Skin of body (tissue), 3 donors: ENCODE results near the gene ATP1A1. TPM values are rescaled to one million over a fixed set of nuclear protein-coding genes. Genes with fewer than 3 reads are reported as not detected.

Experiments used
- DNase-seq: peaks from one replicate; lab custom pipeline; 2025; lab: John Stamatoyannopoulos, UW
- small RNA-seq: library from RNA; depleted of rRNA; stranded (forward); fragments of <200 nt; gene quantifications from one replicate; pipeline ENCODE3, GENCODE V24; 2014; ENCODE audit warnings: low replicate concordance
- total RNA-seq: library from RNA; depleted of rRNA; stranded (reverse); fragments of >200 nt; gene quantifications from one replicate; pipeline ENCODE4 v1.2.3, GENCODE V29; 2014

The ATP1A1 gene
- total RNA-seq, 1 donor from 2014 or later, result 109 TPM

DNA sequence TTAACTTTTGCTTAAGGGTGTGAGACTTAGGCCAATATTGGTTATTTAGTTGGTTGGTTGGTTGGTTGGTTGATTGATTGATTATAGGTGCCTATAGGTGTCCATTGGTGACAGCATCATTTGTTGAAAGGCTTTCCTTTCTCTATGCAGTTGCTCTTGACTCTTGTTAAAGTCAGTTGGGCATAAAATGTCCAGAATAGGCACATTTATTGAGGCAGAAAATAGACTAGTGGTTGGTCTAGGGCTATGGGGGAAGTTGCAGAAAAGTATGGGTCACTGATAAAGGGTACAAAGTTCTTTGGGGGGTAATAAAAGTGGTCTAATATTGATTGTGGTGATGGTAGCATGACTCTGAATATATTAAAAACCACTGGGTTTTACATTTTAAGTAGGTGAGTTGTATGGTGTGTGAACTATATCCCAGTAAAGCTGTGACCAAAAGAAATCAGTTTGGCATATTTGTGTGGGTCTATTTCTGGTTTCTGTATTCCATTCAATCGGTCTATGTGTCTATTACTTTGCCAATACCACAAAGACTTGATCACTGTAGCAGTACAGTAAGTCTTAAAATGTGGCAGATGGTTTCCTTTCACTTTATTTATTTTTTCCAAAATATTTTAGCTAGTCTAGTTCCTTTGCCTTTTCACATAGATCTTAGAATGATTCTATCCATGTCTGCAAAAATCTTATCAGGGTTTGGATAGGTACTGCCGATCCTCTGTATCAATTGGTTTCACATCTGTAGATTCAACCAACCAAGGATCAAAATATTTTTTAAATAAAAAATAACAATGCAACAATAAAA is 63.0 kb downstream of the ATP1A1 start:
- no peak for DNase-seq

DNA sequence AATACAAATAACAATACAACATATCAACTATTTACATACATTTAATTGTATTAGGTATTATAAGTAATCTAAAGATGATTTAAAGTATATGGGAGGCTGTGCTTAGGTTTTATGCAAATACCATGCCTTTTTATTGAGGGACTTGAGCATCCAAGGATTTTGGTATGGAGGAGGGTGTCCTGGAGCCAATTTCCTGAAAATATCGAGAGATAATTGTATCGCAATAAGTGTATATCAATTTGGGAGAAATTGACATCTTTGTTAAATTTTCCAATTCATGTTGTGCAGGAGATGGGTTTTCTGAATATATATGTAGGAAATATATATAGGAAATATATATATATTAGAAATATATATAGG is 63.5 kb downstream of the ATP1A1 start:
- DNase-seq, result no peak

- no peak for DNase-seq
These were observed 66.7 kb downstream of the ATP1A1 start for GRCh38 chr1:116439701-116440100.

- no peak for DNase-seq
These were observed 67.7 kb downstream of the ATP1A1 start for GRCh38 chr1:116440731-116441130.

DNA sequence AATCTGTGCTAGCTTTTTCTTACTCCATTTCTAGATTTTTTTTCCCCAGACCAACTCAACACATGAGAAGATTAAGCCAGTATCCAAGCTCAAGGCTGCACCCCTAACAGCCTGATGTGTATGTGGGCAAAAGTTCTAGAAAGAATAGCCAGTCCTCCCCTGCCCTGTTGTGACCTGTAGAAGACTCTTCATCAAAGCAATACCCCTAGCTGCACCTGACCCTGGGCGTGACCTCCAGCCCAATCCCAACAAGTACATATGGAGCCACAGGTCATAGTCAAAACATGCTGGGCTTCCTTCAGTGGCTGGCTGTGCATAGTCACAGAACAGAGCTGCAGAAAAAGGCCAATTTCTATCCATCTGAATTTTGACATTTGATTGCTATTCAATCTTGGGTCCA is 72.5 kb downstream of the ATP1A1 start:
- DNase-seq, result no peak

DNA sequence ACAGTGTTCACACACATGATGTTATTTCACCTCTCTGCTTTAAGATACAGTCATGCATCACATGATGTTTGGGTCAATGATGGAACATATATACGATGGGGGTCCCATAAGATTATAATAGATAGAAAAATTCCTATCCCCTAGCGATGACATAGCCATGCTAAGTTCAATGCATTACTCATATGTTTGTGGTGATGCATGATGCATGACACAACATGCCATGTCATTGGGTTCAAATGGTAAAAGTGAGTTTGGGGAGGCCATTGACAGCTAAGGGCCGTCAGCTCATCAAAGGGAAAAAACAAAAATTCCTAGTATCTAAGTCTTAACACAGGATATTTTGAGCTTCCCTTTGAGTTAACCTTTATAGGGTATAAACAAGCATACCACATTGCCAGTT is 73.6 kb downstream of the ATP1A1 start:
- no peak for DNase-seq

DNA sequence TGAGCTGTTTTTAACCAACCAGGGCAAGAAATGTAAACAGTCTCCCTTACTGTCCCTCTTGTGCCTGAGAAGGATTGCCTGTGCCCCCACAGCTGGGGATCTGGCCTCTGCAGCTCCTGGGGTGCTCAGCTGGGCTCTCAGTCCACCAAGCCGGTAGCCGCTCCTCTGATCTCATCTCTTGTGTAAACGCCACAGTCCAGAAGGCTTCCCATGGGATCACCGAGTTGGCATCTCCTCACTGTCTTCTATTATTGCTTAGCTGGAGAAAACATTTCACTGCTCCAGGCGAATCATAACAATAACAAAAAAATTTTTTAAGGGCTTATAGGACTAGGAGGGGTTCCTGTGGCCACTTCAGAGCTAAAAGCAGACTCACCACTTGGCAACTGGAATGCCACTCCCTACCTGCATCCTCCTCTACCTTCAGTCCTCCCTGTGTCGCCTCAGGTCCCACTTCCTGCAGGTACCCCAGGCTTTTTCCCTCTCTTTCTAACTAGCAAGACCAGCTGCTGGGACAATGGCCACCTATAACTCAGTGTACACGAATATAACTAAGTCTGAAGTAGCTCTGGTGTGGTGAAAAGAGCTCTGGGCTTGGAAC is 75.8 kb downstream of the ATP1A1 start:
- DNase-seq, result no peak

DNA sequence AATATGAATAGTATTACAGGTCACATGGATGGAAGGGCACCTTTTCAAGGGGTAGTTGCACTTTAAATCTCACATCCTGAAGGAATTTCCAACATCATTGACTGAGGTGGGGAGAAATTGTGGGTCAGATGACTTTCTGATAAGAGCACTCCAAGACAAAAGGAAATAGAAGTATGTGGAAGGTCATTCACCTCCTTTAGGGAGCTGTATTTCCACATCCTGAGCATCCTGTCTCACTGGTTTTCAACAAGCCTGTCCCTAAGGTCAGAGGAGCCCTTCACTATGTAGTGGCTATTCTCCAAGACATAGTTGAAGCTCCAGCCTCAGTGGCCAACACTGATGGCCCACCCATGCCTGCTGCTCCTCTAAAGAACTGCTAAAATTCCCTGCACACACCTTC is 76.5 kb downstream of the ATP1A1 start:
- no peak for DNase-seq

- DNase-seq, result no peak
These were observed 78.7 kb downstream of the ATP1A1 start for GRCh38 chr1:116451702-116452101.

DNA sequence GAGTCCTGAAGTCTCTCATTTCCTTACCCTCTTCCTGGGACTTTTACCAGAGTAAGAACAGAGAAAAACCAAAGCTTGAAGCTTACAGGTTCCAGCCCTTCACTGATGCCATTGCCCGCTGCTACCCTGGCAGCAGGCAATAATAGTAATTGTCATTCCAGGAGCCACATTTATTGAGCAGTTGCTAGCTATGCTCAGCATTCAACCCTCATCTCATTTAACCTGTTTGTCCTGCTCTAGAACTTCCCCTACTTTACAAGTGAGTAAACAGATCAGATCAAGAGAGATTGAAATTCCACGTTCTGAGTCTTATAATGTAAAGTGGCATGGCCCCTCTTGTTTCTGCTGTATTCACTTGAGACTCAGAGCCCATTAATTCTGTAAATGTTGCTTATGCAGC is 80.4 kb downstream of the ATP1A1 start:
- no peak for DNase-seq

GRCh38 chr1:116453906-116454305 is 80.9 kb downstream of the ATP1A1 start:
- no peak for DNase-seq

Small RNAs within 50 kb of the gene (small RNA-seq; reads per million reads assigned to genes)
- not detected for gene RF00019
- gene RNU6-817P, result not detected

Other genes with a start within 250 kb of the ATP1A1 start
- 18.0 TPM for gene CD58, start 197.8 kb downstream of the ATP1A1 start, total RNA-seq